ENCODE data around the gene KRTAP9-4. TPM values are rescaled to one million over a fixed set of nuclear protein-coding genes. Genes with fewer than 3 reads are reported as not detected.
A peak's percentile ranks its signal among the peaks of the same experiment; 100 is the strongest.
"Not testable (repeated sequence)": the region's sequence is repeated elsewhere in the genome, so short reads cannot be mapped to it uniquely, and the experiment has no call there.

Gene KRTAP9-4, protein sequence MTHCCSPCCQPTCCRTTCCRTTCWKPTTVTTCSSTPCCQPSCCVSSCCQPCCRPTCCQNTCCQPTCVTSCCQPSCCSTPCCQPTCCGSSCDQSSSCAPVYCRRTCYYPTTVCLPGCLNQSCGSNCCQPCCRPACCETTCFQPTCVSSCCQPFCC
- total RNA-seq (2021; ENCODE audit: unreplicated experiment) (not detected), Bru-seq, nascent RNA (not detected), BruChase-seq, experiment 1, labeled RNA remaining after a 6-hour chase (not detected), BruChase-seq, experiment 2, labeled RNA remaining after a 2-hour chase (not detected)
- not detected in 2 replicates for polyA plus RNA-seq (2012)
- long read RNA-seq = 0 reads

DNA sequence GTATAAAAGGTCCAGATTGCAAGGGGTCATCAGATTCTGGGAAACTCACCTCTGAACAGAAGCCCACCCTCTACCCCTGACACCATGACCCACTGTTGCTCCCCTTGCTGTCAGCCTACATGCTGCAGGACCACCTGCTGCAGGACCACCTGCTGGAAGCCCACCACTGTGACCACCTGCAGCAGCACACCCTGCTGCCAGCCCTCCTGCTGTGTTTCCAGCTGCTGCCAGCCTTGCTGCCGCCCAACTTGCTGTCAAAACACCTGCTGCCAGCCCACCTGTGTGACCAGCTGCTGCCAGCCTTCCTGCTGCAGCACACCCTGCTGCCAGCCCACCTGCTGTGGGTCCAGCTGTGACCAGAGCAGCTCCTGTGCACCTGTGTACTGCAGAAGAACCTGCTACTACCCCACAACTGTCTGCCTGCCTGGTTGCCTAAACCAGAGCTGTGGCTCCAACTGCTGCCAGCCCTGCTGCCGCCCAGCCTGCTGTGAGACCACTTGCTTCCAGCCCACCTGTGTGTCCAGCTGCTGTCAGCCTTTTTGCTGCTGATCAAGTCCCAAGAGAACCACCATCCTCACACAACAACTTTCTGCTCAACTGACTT lies at the start of gene KRTAP9-4:
KRTAP9-4 (plus strand) TSS at position 51 of the 604 bp plus-strand sequence; CDS start at position 85, 34 bp downstream.
- ATAC-seq; RAD21 ChIA-PET (ENCODE audit: low non-redundant PET in 1 of 2, low total read pairs in 2 of 2, uncharacterized antibody in 2 of 2, unreplicated experiment in 2 of 2); H4K20me1 ChIP-seq (ENCODE audit: insufficient read depth); H3K27me3 ChIP-seq (ENCODE audit: insufficient read depth, low read length); POLR2A ChIA-PET; H3K4me3 ChIP-seq (replicated peaks in 1 of 2; ENCODE audit: low read depth in 1 of 2, low read length in 2 of 2); H3K9me3 ChIP-seq (ENCODE audit: control insufficient read depth in 1 of 2, insufficient read depth in 1 of 2, low read depth in 1 of 2, low read length in 2 of 2); DNase-seq (ENCODE audit: low read depth, low spot score); BruUV-seq (replicated peaks); H3K9me2 ChIP-seq (ENCODE audit: insufficient read depth); H3K9ac ChIP-seq (ENCODE audit: low read length); H3K36me3 ChIP-seq (ENCODE audit: control insufficient read depth in 1 of 2, insufficient read depth in 2 of 2, low read length in 2 of 2); H3K4me1 ChIP-seq (ENCODE audit: control insufficient read depth in 1 of 2, insufficient read depth in 2 of 2, low read length in 2 of 2); CTCF ChIA-PET; H3K79me2 ChIP-seq (ENCODE audit: insufficient read depth, low read length); intact Hi-C loops (cut with micrococcal nuclease); H3K4me2 ChIP-seq (ENCODE audit: low read length); H3K27ac ChIP-seq (ENCODE audit: low read depth, low read length); H2AFZ ChIP-seq (ENCODE audit: low read depth, low read length, poor library complexity, severe bottlenecking): not testable (repeated sequence)

DNA sequence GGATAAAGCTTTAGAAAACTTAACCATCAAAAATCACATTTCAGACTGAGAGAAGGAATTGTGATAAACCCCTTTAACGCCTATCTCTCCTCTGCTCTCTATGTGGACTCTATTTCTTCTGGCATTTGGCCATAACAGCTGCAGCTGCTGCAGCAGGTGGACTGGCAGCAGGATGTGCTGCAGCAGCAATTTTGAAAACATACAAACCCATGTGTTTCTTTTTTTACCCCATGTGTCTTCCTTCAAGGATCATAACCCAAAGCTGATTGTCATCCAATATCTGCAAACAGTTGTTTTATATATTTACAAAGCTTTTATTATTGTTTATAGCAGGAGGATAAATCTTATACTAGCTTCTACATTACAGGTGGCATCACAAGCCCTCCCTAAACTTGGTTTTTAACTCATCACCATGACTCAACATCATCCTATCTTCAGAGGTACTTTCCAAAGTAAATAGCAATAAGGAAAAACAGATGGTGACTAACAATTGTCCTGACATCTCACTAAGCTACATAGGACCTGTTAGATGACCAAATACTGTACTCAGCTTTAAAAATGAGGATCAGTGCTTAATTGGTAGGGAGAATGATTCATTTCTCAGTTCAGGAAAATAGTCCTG lies 37.5 kb upstream of the KRTAP9-4 start:
- no peak overlapping the region for H3K9ac ChIP-seq (ENCODE audit: low read length)
- TF ChIP-seq ZNF274 (IDR thresholded peaks at IDR 0.05; ENCODE audit: low read depth, low read length) = no peak
- TF ChIP-seq, protein P1, sequence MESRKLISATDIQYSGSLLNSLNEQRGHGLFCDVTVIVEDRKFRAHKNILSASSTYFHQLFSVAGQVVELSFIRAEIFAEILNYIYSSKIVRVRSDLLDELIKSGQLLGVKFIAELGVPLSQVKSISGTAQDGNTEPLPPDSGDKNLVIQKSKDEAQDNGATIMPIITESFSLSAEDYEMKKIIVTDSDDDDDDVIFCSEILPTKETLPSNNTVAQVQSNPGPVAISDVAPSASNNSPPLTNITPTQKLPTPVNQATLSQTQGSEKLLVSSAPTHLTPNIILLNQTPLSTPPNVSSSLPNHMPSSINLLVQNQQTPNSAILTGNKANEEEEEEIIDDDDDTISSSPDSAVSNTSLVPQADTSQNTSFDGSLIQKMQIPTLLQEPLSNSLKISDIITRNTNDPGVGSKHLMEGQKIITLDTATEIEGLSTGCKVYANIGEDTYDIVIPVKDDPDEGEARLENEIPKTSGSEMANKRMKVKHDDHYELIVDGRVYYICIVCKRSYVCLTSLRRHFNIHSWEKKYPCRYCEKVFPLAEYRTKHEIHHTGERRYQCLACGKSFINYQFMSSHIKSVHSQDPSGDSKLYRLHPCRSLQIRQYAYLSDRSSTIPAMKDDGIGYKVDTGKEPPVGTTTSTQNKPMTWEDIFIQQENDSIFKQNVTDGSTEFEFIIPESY (IDR thresholded peaks at IDR 0.05; ENCODE audit: extremely low read depth, insufficient replicate concordance, low read length) = no peak
- TF ChIP-seq SP1 (IDR thresholded peaks at IDR 0.05; ENCODE audit: low read depth) = peak; percentile 36
- TF ChIP-seq, protein P2, sequence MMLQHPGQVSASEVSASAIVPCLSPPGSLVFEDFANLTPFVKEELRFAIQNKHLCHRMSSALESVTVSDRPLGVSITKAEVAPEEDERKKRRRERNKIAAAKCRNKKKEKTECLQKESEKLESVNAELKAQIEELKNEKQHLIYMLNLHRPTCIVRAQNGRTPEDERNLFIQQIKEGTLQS (IDR thresholded peaks at IDR 0.05) = no peak
- peak; percentile 67 for TF ChIP-seq JUND (IDR thresholded peaks at IDR 0.05)
- peak; percentile 73; the same call in 1 of the 2 replicates for TF ChIP-seq FOSL1 (IDR thresholded peaks at IDR 0.05; ENCODE audit: low read depth)
- H3K4me2 ChIP-seq (ENCODE audit: low read length) = peak overlapping the region; percentile 44
- peak; percentile 40; the same call in 1 of the 2 replicates for ATAC-seq
- peak overlapping the region; percentile 75 for H2AFZ ChIP-seq (ENCODE audit: low read depth, low read length, poor library complexity, severe bottlenecking)
- ChIA-PET POLR2A (no interaction called here), RAD21 (ENCODE audit: low non-redundant PET in 1 of 2, low total read pairs in 2 of 2, uncharacterized antibody in 2 of 2, unreplicated experiment in 2 of 2) (no interaction called here), CTCF (no interaction called here)
- no peaks in the 10 kb centered on the region for H3K79me2 ChIP-seq (ENCODE audit: insufficient read depth, low read length)
- peak; percentile 24 for DNase-seq (ENCODE audit: low read depth, low spot score)
- intact Hi-C loops (cut with micrococcal nuclease) = no loop called here
- no peaks in the 10 kb centered on the region for H4K20me1 ChIP-seq (ENCODE audit: insufficient read depth)
- peaks cover 6 to 15% of the 10 kb centered on the region in 2 experiments for H3K4me1 ChIP-seq (ENCODE audit: control insufficient read depth in 1 of 2, insufficient read depth in 2 of 2, low read length in 2 of 2)
- H3K9me3 ChIP-seq (ENCODE audit: control insufficient read depth in 1 of 2, insufficient read depth in 1 of 2, low read depth in 1 of 2, low read length in 2 of 2) = no peaks in the 10 kb centered on the region; a peak in 1 of 4 replicates
- H3K36me3 ChIP-seq (ENCODE audit: control insufficient read depth in 1 of 2, insufficient read depth in 2 of 2, low read length in 2 of 2) = no peaks in the 10 kb centered on the region
- H3K9me2 ChIP-seq (ENCODE audit: insufficient read depth) = no peaks in the 10 kb centered on the region
- H3K27ac ChIP-seq (ENCODE audit: low read depth, low read length) = no peak overlapping the region
- no peaks in the 10 kb centered on the region for H3K27me3 ChIP-seq (ENCODE audit: insufficient read depth, low read length)
- BruUV-seq (replicated peaks) = no TSS peak
- no peak overlapping the region for H3K4me3 ChIP-seq (replicated peaks in 1 of 2; ENCODE audit: low read depth in 1 of 2, low read length in 2 of 2)

Data from HCT116 (cell line).